ENCODE data around the gene KIAA0232.

DNA sequence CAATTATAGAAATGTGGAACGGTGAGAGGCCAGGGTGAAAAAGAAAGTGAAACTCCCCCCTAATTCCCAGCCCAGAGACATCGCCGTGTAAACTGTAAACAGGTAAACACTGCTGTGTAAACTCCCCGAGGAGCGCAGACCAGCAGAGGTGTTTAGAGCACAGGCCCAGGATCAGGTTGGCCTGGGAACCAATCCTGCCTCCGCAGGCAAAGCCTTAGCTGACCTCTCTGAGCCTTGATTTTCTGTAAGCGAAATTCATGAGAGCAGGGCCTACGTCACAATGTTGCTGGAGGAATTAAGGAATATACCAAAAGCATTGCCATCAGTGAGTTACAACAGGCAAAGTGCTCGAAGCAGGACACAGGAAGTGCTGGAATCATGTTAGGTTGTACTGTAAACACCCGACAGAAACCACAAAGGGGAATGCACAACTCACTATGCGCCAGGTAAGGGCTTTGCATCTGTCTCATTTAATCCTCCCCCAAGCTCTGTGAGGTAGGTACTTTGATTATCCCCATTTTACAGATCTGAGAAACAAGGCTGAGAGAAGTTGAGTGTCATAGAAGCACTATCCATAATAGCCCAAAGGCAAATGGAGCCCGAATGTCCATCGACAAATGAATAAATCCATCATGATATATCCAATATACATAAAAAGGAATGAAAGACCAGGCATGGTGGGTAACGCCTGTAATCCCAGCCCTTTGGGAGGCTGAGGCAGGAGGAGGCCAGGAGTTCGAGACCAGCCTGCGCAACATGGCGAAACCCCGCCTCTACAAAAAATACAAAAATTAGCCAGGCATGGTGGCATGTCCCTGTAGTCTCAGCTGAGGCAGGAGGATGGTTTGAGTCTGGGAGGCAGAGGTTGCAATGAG lies 30.7 kb upstream of the KIAA0232 start:
- TF ChIP-seq, protein P1, sequence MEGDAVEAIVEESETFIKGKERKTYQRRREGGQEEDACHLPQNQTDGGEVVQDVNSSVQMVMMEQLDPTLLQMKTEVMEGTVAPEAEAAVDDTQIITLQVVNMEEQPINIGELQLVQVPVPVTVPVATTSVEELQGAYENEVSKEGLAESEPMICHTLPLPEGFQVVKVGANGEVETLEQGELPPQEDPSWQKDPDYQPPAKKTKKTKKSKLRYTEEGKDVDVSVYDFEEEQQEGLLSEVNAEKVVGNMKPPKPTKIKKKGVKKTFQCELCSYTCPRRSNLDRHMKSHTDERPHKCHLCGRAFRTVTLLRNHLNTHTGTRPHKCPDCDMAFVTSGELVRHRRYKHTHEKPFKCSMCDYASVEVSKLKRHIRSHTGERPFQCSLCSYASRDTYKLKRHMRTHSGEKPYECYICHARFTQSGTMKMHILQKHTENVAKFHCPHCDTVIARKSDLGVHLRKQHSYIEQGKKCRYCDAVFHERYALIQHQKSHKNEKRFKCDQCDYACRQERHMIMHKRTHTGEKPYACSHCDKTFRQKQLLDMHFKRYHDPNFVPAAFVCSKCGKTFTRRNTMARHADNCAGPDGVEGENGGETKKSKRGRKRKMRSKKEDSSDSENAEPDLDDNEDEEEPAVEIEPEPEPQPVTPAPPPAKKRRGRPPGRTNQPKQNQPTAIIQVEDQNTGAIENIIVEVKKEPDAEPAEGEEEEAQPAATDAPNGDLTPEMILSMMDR (IDR thresholded peaks at IDR 0.05): no peak
- TF ChIP-seq EP300 (IDR thresholded peaks at IDR 0.05): no peak
